Peyer's patch (tissue), 4 donors: Measurements from ENCODE around the gene URI1. TPM values are rescaled to one million over a fixed set of nuclear protein-coding genes. Genes with fewer than 3 reads are reported as not detected.

Source experiments
- DNase-seq, 3 donors: peaks; one replicate each; pipeline ENCODE4 v3.0.0-alpha.2; 2017 to 2019
- H3K27ac ChIP-seq, 4 donors: fragments of 200-600 bp; sonication (generic); one replicate each; pipeline ENCODE4 v1.5.1; 2016 to 2019
- H3K27me3 ChIP-seq, 2 donors: fragments of 200-600 bp; sonication (generic); one replicate each; pipeline ENCODE4 v1.5.1; 2019
- H3K36me3 ChIP-seq, 3 donors: fragments of 200-600 bp; sonication (generic); one replicate each; pipeline ENCODE4 v1.5.1; 2016 to 2019
- H3K4me1 ChIP-seq, 4 donors: fragments of 200-600 bp; sonication (generic); one replicate each; pipeline ENCODE4 v1.5.1; 2016 to 2019
- H3K4me3 ChIP-seq, 4 donors: fragments of 200-600 bp; sonication (generic); 1 replicate in 3 of 4; 2 replicates in 1 of 4; pipeline ENCODE4 v1.5.1; 2016 to 2019; ENCODE audit warnings: mild to moderate bottlenecking in 1 of 4
- H3K9me3 ChIP-seq, 4 donors: fragments of 200-600 bp; sonication (generic); one replicate each; pipeline ENCODE4 v1.5.1; 2016 to 2019; ENCODE audit warnings: mild to moderate bottlenecking in 1 of 4
- POLR2A ChIP-seq, 2 donors: fragments of 450-650 bp; IDR thresholded peaks; one replicate each; pipeline ENCODE4 v1.5.1; 2017; ENCODE audit warnings: antibody characterized with exemption in 2 of 2, mild to moderate bottlenecking in 2 of 2, moderate library complexity in 2 of 2
- small RNA-seq, 2 donors: library from RNA; depleted of rRNA; stranded (forward); fragments of <200 nt; gene quantifications; one replicate each; pipeline ENCODE3, GENCODE V24; 2016
- total RNA-seq, 4 donors: library from RNA; depleted of rRNA; stranded (reverse); fragments of >200 nt; gene quantifications; one replicate each; pipeline ENCODE4 v1.1.0, GENCODE V29; 2016
- TF ChIP-seq, protein P1 (sequence below), 6 experiments: fragments of 450-650 bp in 4 of 6; fragments of 200-600 bp in 2 of 6; sonication (generic) in 1 of 6; IDR thresholded peaks; one replicate each; pipeline ENCODE4 v1.5.1; 2017 to 2019; ENCODE audit warnings: antibody characterized with exemption in 6 of 6, mild to moderate bottlenecking in 3 of 6, moderate library complexity in 1 of 6

The URI1 gene
- total RNA-seq, 4 donors from 2014 or later, result 28.4 to 98.2 (median 37.8) TPM

DNA sequence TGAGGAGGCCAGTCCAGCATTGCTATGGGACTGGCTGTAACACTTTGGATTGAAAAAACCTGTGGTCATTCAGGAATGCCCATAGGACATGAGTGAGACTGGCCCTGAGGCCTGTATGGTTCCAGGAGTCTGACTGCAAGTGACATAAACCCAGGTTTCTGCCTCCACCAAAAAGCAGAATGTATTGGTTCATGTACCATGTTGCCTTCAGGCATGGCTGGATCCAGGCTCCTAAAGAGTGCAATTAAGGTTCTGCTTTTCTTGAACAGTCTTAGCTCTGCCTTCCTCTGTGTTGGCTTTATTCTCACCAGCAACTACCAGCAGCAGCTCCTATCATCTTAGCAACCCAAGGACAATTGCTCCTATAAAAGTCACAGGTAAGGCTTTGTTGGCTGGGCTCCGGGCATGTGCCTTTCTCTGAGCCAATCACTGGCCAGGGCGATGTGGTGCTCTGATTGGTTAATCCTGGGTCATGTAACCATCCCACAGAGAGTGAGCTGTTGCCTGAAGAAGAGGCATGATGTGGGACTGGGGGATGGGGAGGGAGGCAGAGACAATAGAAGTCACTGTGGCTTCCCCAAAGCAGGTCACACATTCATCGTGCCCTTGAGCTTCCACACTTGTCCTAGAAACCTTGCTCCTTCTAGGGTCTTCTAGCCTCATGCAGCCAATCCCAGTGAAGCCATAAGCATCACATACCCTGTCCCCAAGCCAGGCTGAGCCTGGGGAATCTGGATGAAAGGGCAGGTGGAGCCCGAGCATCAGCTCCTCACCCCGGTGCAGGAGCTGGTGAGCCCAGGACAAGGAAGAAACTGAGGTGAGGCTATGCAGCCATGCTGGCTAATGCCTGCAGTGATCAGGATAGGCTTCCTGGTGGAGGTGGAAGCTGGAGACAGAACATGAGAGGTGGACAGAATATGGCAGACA lies 123.9 kb downstream of the URI1 start:
- no peaks in the 10 kb centered on the region for H3K4me1 ChIP-seq
- no peaks in the 10 kb centered on the region for H3K36me3 ChIP-seq
- H3K4me3 ChIP-seq, result no peak overlapping the region
- DNase-seq, result peak in 1 of 3 donors; percentile 17
- no peak for TF ChIP-seq POLR2A (IDR thresholded peaks at IDR 0.05)
- TF ChIP-seq, protein P1, sequence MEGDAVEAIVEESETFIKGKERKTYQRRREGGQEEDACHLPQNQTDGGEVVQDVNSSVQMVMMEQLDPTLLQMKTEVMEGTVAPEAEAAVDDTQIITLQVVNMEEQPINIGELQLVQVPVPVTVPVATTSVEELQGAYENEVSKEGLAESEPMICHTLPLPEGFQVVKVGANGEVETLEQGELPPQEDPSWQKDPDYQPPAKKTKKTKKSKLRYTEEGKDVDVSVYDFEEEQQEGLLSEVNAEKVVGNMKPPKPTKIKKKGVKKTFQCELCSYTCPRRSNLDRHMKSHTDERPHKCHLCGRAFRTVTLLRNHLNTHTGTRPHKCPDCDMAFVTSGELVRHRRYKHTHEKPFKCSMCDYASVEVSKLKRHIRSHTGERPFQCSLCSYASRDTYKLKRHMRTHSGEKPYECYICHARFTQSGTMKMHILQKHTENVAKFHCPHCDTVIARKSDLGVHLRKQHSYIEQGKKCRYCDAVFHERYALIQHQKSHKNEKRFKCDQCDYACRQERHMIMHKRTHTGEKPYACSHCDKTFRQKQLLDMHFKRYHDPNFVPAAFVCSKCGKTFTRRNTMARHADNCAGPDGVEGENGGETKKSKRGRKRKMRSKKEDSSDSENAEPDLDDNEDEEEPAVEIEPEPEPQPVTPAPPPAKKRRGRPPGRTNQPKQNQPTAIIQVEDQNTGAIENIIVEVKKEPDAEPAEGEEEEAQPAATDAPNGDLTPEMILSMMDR (IDR thresholded peaks at IDR 0.05), result no peak
- no peaks in the 10 kb centered on the region for H3K9me3 ChIP-seq
- H3K27ac ChIP-seq, result no peak overlapping the region
- H3K27me3 ChIP-seq, result no peaks in the 10 kb centered on the region

Small RNA genes within 50 kb of the gene (small RNA-seq; reads per million reads assigned to genes)
- gene AC008798.1 (0 reads per million in 2 donors), gene TAF9P3 (0 reads per million in 2 donors)

Other genes with a start within 250 kb of the URI1 start
- gene C19orf12, start 227.0 kb upstream of the URI1 start, total RNA-seq, result 10 to 100 TPM; 18.2 to 49.1 (median 28.2) TPM
- gene CCNE1, start 130.2 kb upstream of the URI1 start, total RNA-seq, result 1 to 10 TPM; 1.8 to 5.9 (median 2.2) TPM